Measurements from ENCODE around the gene LEO1. TPM values are rescaled to one million over a fixed set of nuclear protein-coding genes. Genes with fewer than 3 reads are reported as not detected.

The LEO1 gene
- total and polyA plus RNA-seq, 4 donors: 11.3 to 23.3 (median 13.9) TPM

- TF ChIP-seq CTCF (IDR thresholded peaks at IDR 0.05; ENCODE audit: low read depth, low read length, missing input control): no peak
- no peak for TF ChIP-seq NR2F2 (IDR thresholded peaks at IDR 0.05)
- no peak for TF ChIP-seq YY1 (IDR thresholded peaks at IDR 0.05)
- TF ChIP-seq JUND (IDR thresholded peaks at IDR 0.05): no peak
- no peak for TF ChIP-seq HNF4G (IDR thresholded peaks at IDR 0.05)
- TF ChIP-seq SP1 (IDR thresholded peaks at IDR 0.05): no peak
- TF ChIP-seq RXRA (IDR thresholded peaks at IDR 0.05): no peak
- TF ChIP-seq GABPA (IDR thresholded peaks at IDR 0.05 in 1 of 2, conservative IDR thresholded peaks at IDR 0.05 in 1 of 2): no peak
- TF ChIP-seq TAF1 (conservative IDR thresholded peaks at IDR 0.05): no peak
Observed at GRCh38 chr15:51947124-51947523, 24.5 kb downstream of the LEO1 start (continued).

GRCh38 chr15:51939216-51939615 is 32.4 kb downstream of the LEO1 start:
- Histone ChIP-seq H3K27me3 (ENCODE audit: control insufficient read depth in 4 of 4, insufficient read depth in 4 of 4, low read length in 3 of 4) (no peaks in the 10 kb centered on the region), H3K4me3 (ENCODE audit: low read depth in 1 of 3, low read length in 3 of 3) (no peak overlapping the region), H3K4me1 (ENCODE audit: control insufficient read depth in 4 of 4, insufficient read depth in 4 of 4, low read length in 3 of 4) (no peaks in the 10 kb centered on the region), H3K9ac (ENCODE audit: low read depth in 1 of 2, low read length in 2 of 2) (no peak overlapping the region), H3K36me3 (ENCODE audit: control insufficient read depth in 4 of 4, insufficient read depth in 3 of 4, low read depth in 1 of 4, low read length in 3 of 4) (peaks cover 5 to 17% (median 12%) of the 10 kb centered on the region in 4 donors), H3K9me3 (ENCODE audit: control insufficient read depth in 4 of 4, low read length in 3 of 4) (no peaks in the 10 kb centered on the region), H3K27ac (ENCODE audit: low read depth in 1 of 2, low read length in 2 of 2) (no peak overlapping the region)
- TF ChIP-seq ATF3 (IDR thresholded peaks at IDR 0.05): no peak
- no peak for TF ChIP-seq FOXA2 (IDR thresholded peaks at IDR 0.05)
- no peak for TF ChIP-seq HNF4G (IDR thresholded peaks at IDR 0.05)
- no peak for TF ChIP-seq NR2F2 (IDR thresholded peaks at IDR 0.05)
- TF ChIP-seq RAD21 (IDR thresholded peaks at IDR 0.05): no peak
- TF ChIP-seq CTCF (IDR thresholded peaks at IDR 0.05; ENCODE audit: low read depth, low read length, missing input control): no peak
- no peak for TF ChIP-seq TAF1 (conservative IDR thresholded peaks at IDR 0.05)
- DNase-seq (ENCODE audit: low spot score): no peak

- DNase-seq (ENCODE audit: low spot score): no peak
- no peak overlapping the region for H3K27ac ChIP-seq (ENCODE audit: low read depth in 1 of 2, low read length in 2 of 2)
- H3K36me3 ChIP-seq (ENCODE audit: control insufficient read depth in 4 of 4, insufficient read depth in 3 of 4, low read depth in 1 of 4, low read length in 3 of 4): peaks cover 5 to 15% (median 11%) of the 10 kb centered on the region in 4 donors
- H3K4me3 ChIP-seq (ENCODE audit: low read depth in 1 of 3, low read length in 3 of 3): no peak overlapping the region
- no peaks in the 10 kb centered on the region for H3K9me3 ChIP-seq (ENCODE audit: control insufficient read depth in 4 of 4, low read length in 3 of 4)
- H3K9ac ChIP-seq (ENCODE audit: low read depth in 1 of 2, low read length in 2 of 2): no peak overlapping the region
- H3K27me3 ChIP-seq (ENCODE audit: control insufficient read depth in 4 of 4, insufficient read depth in 4 of 4, low read length in 3 of 4): no peaks in the 10 kb centered on the region
- no peaks in the 10 kb centered on the region for H3K4me1 ChIP-seq (ENCODE audit: control insufficient read depth in 4 of 4, insufficient read depth in 4 of 4, low read length in 3 of 4)
- WGBS: 80% methylated on average over 3 of the region's 3 CpGs
- TF ChIP-seq RXRA (IDR thresholded peaks at IDR 0.05) (no peak), TAF1 (conservative IDR thresholded peaks at IDR 0.05) (no peak), ZBTB33 (IDR thresholded peaks at IDR 0.05) (no peak), SP1 (IDR thresholded peaks at IDR 0.05) (no peak), FOXA2 (IDR thresholded peaks at IDR 0.05) (no peak), CTCF (IDR thresholded peaks at IDR 0.05; ENCODE audit: low read depth, low read length, missing input control) (no peak), MAX (IDR thresholded peaks at IDR 0.05) (no peak), REST (IDR thresholded peaks at IDR 0.05) (no peak), RAD21 (IDR thresholded peaks at IDR 0.05) (no peak), FOXA1 (IDR thresholded peaks at IDR 0.05) (no peak), HNF4A (conservative IDR thresholded peaks at IDR 0.05) (no peak), NR2F2 (IDR thresholded peaks at IDR 0.05) (no peak), JUND (IDR thresholded peaks at IDR 0.05) (no peak), GABPA (IDR thresholded peaks at IDR 0.05 in 1 of 2, conservative IDR thresholded peaks at IDR 0.05 in 1 of 2) (no peak)
Observed at GRCh38 chr15:51938286-51938685, 33.3 kb downstream of the LEO1 start.

All from liver (tissue), 9 donors.